ENCODE measurements around the gene USP13.

Gene USP13

GRCh38 chr3:179738998-179739397, 86.2 kb downstream of the USP13 start:
- no peak overlapping the region for H3K4me3 ChIP-seq (ENCODE audit: low read depth, low read length)
- DNase-seq (ENCODE audit: low read depth) = no peak
- no peak for TF ChIP-seq CTCF (IDR thresholded peaks at IDR 0.05; ENCODE audit: insufficient read depth, low read depth, low read length, missing control alignments)

GRCh38 chr3:179739816-179740594, 87.2 kb downstream of the USP13 start:
- no peak for DNase-seq (ENCODE audit: low read depth)
- TF ChIP-seq CTCF (IDR thresholded peaks at IDR 0.05; ENCODE audit: insufficient read depth, low read depth, low read length, missing control alignments) = no peak
- no peak overlapping the region for H3K4me3 ChIP-seq (ENCODE audit: low read depth, low read length)

GRCh38 chr3:179743913-179744312, 91.1 kb downstream of the USP13 start:
- no peak overlapping the region for H3K4me3 ChIP-seq (ENCODE audit: low read depth, low read length)
- no peak for DNase-seq (ENCODE audit: low read depth)
- no peak for TF ChIP-seq CTCF (IDR thresholded peaks at IDR 0.05; ENCODE audit: insufficient read depth, low read depth, low read length, missing control alignments)

- no peak for TF ChIP-seq CTCF (IDR thresholded peaks at IDR 0.05; ENCODE audit: insufficient read depth, low read depth, low read length, missing control alignments)
- no peak overlapping the region for H3K4me3 ChIP-seq (ENCODE audit: low read depth, low read length)
- no peak for DNase-seq (ENCODE audit: low read depth)
Measured at GRCh38 chr3:179744667-179745066, 91.8 kb downstream of the USP13 start.

- H3K4me3 ChIP-seq (ENCODE audit: low read depth, low read length) = no peak overlapping the region
- no peak for TF ChIP-seq CTCF (IDR thresholded peaks at IDR 0.05; ENCODE audit: insufficient read depth, low read depth, low read length, missing control alignments)
- DNase-seq (ENCODE audit: low read depth) = no peak
Measured at GRCh38 chr3:179745079-179745478, 92.2 kb downstream of the USP13 start.

- no peak for DNase-seq (ENCODE audit: low read depth)
- no peak overlapping the region for H3K4me3 ChIP-seq (ENCODE audit: low read depth, low read length)
- TF ChIP-seq CTCF (IDR thresholded peaks at IDR 0.05; ENCODE audit: insufficient read depth, low read depth, low read length, missing control alignments) = no peak
Measured at GRCh38 chr3:179745716-179746115, 92.9 kb downstream of the USP13 start.

Measured in GM12865 (cell line).